NCI-H187 treated with DMSO at 0.1 percent for 48 hours (cell line): ENCODE results near the gene PSEN2.
"Not testable (repeated sequence)": the region's sequence is repeated elsewhere in the genome, so short reads cannot be mapped to it uniquely, and the experiment has no call there.

Experiments used
- DNase-seq: peaks from one replicate; lab custom pipeline; 2025; lab: John Stamatoyannopoulos, UW

PSEN2 gene

GRCh38 chr1:226870401-226871279 lies at the start of gene PSEN2:
Gene PSEN2 (plus strand): TSS chr1:226870616. CDS start chr1:226881908, 11,292 bp downstream.
- DNase-seq, result no peak

- no peak for DNase-seq
Measured at GRCh38 chr1:226820941-226821718, 49.3 kb upstream of the PSEN2 start.

- no peak for DNase-seq
Measured at GRCh38 chr1:226821719-226822085, 48.7 kb upstream of the PSEN2 start.

GRCh38 chr1:226823643-226824042 lies 46.8 kb upstream of the PSEN2 start:
- no peak for DNase-seq

- DNase-seq, result no peak
Measured at GRCh38 chr1:226825037-226825745, 45.2 kb upstream of the PSEN2 start.

GRCh38 chr1:226825746-226826100 lies 44.7 kb upstream of the PSEN2 start:
- no peak for DNase-seq

- DNase-seq, result no peak
Measured at GRCh38 chr1:226826479-226827261, 43.7 kb upstream of the PSEN2 start.

GRCh38 chr1:226827458-226827857 lies 43.0 kb upstream of the PSEN2 start:
- no peak for DNase-seq

GRCh38 chr1:226827968-226828513 lies 42.4 kb upstream of the PSEN2 start:
- peak; percentile 4 for DNase-seq

- no peak for DNase-seq
Measured at GRCh38 chr1:226829105-226829504, 41.3 kb upstream of the PSEN2 start.

- no peak for DNase-seq
Measured at GRCh38 chr1:226831953-226832352, 38.5 kb upstream of the PSEN2 start.

GRCh38 chr1:226832613-226833012 lies 37.8 kb upstream of the PSEN2 start:
- no peak for DNase-seq

- DNase-seq, result not testable (repeated sequence)
Measured at GRCh38 chr1:226834179-226834578, 36.2 kb upstream of the PSEN2 start.

- DNase-seq, result not testable (repeated sequence)
Measured at GRCh38 chr1:226835396-226835795, 35.0 kb upstream of the PSEN2 start.

- not testable (repeated sequence) for DNase-seq
Measured at GRCh38 chr1:226837966-226838365, 32.5 kb upstream of the PSEN2 start.

- DNase-seq, result no peak
Measured at GRCh38 chr1:226838456-226838855, 32.0 kb upstream of the PSEN2 start.

- DNase-seq, result no peak
Measured at GRCh38 chr1:226845624-226846023, 24.8 kb upstream of the PSEN2 start.

GRCh38 chr1:226846786-226847185 lies 23.6 kb upstream of the PSEN2 start:
- DNase-seq, result no peak

GRCh38 chr1:226854548-226854947 lies 15.9 kb upstream of the PSEN2 start:
- not testable (repeated sequence) for DNase-seq

- DNase-seq, result no peak
Measured at GRCh38 chr1:226862890-226863289, 7.5 kb upstream of the PSEN2 start.

- DNase-seq, result no peak
Measured at GRCh38 chr1:226863446-226863845, 7.0 kb upstream of the PSEN2 start.
